ENCODE measurements around the gene APMAP.

Gene APMAP

GRCh38 chr20:24987244-24987643 is 5.3 kb downstream of the APMAP start:
- DNase-seq (ENCODE audit: low read depth), result no peak

GRCh38 chr20:24986436-24987015 is 6.0 kb downstream of the APMAP start:
- no peak for DNase-seq (ENCODE audit: low read depth)

- no peak for DNase-seq (ENCODE audit: low read depth)
These were observed 6.7 kb downstream of the APMAP start for GRCh38 chr20:24985802-24986201.

- DNase-seq (ENCODE audit: low read depth), result no peak
These were observed 7.5 kb downstream of the APMAP start for GRCh38 chr20:24984961-24985640.

DNA sequence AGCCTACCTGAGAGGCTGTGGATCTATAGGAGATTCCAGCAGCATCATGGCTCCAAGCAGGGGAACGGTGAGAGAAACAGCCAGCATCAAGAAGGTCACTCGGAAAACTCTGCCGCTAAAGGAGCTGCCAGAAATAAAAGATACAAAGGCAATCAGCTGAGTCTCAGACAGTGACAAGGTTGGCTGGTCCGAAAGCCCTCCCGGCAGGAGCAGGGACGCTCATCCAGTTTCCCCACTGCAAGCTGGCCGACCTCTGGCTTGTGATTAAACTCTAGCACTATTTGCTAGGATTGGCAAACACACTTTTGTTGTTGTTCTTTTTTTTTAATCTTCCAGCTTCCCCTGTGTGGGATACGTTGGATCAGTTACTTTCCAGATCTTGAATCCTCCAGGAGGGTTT is 8.7 kb downstream of the APMAP start:
- DNase-seq (ENCODE audit: low read depth), result no peak

GRCh38 chr20:24981790-24982189 is 10.8 kb downstream of the APMAP start:
- no peak for DNase-seq (ENCODE audit: low read depth)

DNA sequence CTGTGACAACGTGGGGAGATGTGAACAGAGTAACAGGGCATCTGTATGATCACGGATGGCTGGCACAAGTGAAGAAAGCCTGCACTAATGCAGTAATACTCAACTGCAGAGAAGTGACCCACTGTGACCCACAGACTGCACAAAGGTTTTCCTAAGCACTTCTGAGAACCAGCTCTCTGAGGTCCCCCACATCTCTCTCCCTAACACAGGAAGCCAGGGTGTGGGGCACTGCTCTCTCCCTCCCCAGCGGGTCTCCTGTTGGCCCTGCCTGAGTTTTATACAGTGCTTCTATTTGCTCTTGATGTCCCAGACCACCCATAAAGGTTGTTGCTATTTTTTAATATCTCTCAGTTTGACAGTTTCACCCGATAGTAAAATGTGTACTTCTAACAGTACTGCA is 11.3 kb downstream of the APMAP start:
- no peak for DNase-seq (ENCODE audit: low read depth)

- no peak for DNase-seq (ENCODE audit: low read depth)
These were observed 12.1 kb downstream of the APMAP start for GRCh38 chr20:24980291-24981053.

DNA sequence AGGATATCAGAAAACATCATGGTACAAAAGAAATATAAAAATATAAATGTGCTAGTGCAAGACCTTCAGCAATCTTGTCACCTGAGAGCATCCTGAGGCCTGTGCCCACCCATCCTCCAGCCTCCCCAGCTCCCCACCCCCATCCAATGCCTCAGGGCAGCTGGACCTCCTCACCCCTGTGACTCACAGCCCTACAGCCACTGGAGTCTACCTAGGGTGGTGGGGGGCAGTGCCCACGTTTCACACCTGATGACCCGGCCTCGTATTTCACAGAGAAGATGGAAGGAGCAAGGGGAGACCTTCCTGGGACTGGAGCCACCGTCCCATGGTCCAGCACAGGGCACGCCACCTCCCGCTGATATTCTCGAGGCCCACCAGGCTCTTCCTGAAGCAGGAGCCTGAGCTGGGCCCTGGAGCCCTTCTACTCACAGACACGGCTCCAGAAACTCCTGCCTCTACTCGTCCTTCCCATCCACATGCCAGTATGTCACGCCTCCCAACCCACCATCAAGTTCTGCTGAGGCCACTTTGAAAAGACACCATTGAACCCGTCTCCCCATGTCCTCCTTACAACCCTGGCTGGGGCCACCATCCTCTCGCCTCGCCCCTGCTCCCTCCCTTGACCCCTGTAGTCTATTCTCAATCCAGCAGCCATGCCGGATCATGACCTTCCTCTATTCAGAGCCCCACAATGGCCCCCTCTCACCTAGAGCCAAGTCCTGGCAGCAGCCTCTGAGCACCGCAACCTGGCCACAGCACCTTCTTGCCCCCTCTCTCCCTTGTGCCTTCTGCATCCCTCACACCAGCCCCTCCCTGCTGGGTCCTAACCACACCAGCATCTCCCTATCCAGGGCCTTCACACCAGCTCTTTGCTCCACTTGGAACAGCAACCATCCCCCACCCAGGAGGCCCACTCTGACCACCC is 13.3 kb downstream of the APMAP start:
- DNase-seq (ENCODE audit: low read depth), result no peak

DNA sequence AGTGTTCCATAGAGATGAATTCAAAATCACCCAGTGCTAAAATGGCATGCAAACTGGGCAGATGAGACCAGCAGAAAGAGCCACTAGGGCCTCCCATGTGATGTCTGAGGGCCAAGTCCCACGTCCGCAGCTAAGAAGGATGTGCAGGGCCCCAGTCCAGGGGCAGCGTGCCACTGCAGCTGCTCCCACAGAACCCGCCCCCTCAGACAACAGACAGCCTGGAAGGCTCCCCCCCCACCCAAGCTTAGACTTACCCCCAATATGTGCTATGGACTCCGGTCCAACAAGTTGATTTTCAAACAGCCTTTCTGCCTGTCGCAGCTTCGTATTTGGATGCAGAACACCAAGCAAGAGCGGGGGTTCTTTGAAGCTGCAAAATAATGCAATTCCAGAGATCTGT is 14.0 kb downstream of the APMAP start:
- DNase-seq (ENCODE audit: low read depth), result no peak

DNA sequence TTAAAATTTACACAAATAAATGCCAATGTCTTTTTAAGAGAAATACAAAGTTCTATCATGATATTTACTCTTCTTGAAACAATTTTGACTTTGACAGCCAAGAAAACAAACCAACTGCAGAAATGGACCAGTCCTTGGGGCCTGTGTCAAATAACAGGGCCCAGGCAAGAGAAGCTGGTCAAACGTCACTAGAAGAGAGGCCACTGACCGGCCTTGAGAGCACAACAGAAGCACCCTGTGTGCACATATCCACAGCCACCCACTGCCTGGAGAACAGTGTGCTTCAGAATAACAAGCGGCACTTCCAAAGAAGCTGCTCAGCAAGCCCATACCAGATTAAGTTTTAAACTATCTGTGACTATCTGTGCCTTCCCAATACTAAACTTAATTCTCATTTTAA is 14.8 kb downstream of the APMAP start:
- no peak for DNase-seq (ENCODE audit: low read depth)

GRCh38 chr20:24977336-24977735 is 15.2 kb downstream of the APMAP start:
- DNase-seq (ENCODE audit: low read depth), result no peak

DNA sequence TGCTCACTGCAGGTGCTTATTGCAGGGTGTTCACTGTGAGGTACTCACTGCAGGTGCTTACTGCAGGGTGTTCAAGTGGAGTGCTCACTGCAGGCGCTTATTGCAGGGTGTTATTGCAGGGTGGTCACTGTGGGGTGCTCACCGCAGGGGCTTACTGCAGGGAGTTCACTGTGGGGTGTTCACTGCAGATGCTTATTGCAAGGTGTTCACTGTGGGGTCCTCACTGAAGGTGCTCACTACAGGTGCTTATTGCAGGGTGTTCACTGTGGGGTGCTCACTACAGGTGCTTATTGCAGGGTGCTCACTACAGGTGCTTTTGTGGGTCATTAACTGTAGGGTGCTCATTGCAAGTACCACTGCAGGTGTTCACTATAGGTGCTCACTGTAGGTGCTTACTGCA is 20.2 kb downstream of the APMAP start:
- no peak for DNase-seq (ENCODE audit: low read depth)

DNA sequence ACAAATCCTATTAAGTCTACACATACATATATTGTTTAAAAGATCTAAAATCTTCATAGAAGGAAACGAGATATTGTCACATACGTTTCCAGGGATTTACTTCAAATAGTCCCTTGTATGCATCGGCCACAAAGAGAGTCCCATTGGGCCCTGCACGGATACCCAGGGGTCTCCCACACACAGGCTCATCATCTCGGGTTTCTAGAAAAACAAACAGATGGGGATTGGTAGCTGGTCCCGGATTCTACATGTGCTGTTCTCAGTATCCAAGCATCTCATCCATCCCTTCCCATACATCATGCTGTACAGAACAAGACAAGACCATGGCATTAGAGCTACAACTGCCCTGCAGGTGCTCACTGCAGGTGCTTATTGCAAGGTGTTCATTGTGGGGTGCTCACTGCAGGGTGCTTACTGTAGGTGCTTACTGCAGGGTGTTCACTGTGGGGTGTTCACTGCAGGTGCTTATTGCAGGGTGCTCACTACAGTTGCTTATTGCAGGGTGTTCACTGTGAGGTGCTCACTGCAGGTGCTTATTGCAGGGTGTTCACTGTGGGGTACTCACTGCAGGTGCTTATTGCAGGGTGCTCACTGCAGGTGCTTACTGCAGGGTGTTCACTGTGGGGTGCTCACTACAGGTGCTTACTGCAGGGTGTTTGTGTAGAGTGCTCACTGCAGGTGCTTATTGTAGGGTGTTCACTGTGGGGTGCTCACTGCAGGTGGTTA is 21.0 kb downstream of the APMAP start:
- DNase-seq (ENCODE audit: low read depth), result no peak

GRCh38 chr20:24970754-24971153 is 21.8 kb downstream of the APMAP start:
- no peak for DNase-seq (ENCODE audit: low read depth)

- DNase-seq (ENCODE audit: low read depth), result no peak
These were observed 22.5 kb downstream of the APMAP start for GRCh38 chr20:24970030-24970553.

DNA sequence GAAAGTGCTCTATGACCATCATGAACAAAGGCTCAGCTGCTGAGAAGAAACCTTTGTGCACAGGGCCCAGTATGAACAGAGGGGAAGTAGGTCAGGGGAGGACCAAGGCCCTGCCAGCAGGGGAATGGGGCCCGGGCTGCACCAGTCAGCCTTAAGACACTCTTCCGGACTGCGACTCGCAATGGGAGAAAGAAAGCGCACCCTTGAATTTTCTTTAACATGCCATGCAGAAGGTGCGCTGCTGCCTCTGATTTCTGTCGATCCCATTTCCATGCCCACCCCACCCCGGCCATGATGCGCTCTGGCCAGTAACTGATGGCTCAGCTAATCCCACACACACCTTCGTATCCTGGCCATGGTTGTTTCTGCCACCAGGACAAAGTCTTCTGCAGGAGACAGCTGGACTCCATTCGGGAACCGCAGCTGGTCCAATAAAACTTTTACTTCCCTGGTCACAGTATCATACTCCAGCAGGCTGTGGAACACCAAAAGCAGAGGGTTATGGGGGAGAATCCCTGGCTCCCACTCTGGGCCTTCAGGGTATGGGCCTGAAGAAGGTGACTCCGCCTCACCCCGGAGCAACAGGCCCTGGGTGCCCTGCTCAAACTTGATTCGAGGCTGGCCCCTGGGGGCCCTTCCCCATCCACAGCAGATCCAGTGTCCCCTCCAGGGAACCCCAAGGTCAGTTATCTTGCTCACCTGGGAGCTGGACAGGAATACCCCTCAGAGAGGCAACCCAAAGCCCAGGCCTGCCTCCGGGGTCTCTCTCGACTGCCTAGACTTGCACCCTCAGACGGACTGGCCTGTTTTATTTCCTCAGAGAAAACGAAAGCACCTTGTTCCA is 23.1 kb downstream of the APMAP start:
- no peak for DNase-seq (ENCODE audit: low read depth)

DNA sequence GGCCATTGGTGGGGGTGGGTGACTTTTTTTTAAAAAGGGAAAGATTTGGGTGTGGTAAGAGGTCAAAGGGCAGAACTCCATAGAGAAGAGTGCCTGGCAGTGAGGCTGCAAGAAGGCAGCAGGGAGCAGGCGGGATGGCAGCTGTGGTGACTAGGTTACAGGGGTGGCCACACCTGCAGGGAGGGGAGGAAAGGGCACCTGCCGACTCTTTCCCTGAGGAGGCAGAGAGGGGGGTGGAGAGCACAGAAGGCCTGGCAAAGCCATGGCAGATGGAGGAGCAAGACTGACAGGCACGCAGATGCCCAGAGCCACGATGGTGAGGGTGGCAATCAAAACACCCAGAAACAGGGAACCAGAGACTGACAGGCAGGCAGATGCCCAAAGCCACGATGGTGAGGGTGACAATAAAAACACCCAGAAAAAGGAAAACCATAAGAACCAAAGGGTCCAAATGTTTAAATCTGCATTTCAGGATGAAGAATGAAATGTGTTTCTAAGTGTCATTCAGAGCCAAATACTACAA is 24.2 kb downstream of the APMAP start:
- DNase-seq (ENCODE audit: low read depth), result no peak

GRCh38 chr20:24966317-24967012 is 26.1 kb downstream of the APMAP start:
- DNase-seq (ENCODE audit: low read depth), result no peak
